Stomach (tissue), 9 donors: Measurements from ENCODE around the gene PRKCD. TPM values are rescaled to one million over a fixed set of nuclear protein-coding genes. Genes with fewer than 3 reads are reported as not detected.

ENCODE experiments used
- DNase-seq, 2 donors: peaks; one replicate each; pipeline versions ENCODE4 v3.0.0 to v3.0.0-alpha.2; 2013 to 2019
- H3K27ac ChIP-seq, 5 donors: fragments of 200-600 bp in 4 of 5; sonication (generic) in 4 of 5; one replicate each; pipeline ENCODE4 v1.5.1; 2013 to 2019; ENCODE audit warnings: mild to moderate bottlenecking in 1 of 5, moderate library complexity in 1 of 5
- H3K27me3 ChIP-seq, 3 donors: fragments of 200-600 bp; sonication (generic); one replicate each; pipeline ENCODE4 v1.5.1; 2017 to 2019; ENCODE audit warnings: mixed run types in 1 of 3
- H3K36me3 ChIP-seq, 4 donors: fragments of 200-600 bp; sonication (generic); 1 replicate in 3 of 4; 2 replicates in 1 of 4; pipeline ENCODE4 v1.5.1; 2016 to 2019
- H3K4me1 ChIP-seq, 4 donors: fragments of 200-600 bp; sonication (generic); one replicate each; pipeline ENCODE4 v1.5.1; 2016 to 2019
- H3K4me3 ChIP-seq, 4 donors: fragments of 200-600 bp; sonication (generic) in 3 of 4; one replicate each; pipeline ENCODE4 v1.5.1; 2016 to 2019; ENCODE audit warnings: mild to moderate bottlenecking in 1 of 4
- H3K9me3 ChIP-seq, 4 donors: fragments of 200-600 bp; sonication (generic); one replicate each; pipeline ENCODE4 v1.5.1; 2016 to 2019
- EP300 ChIP-seq: sonication (generic); formaldehyde crosslinking; IDR thresholded peaks from one replicate; pipeline ENCODE4 v1.6.1; 2017; ENCODE audit warnings: antibody characterized with exemption
- POLR2A ChIP-seq, 4 donors: fragments of 450-650 bp; IDR thresholded peaks; one replicate each; pipeline ENCODE4 v1.6.1; 2016; ENCODE audit warnings: antibody characterized with exemption in 4 of 4, control low read depth in 2 of 4, mild to moderate bottlenecking in 1 of 4, moderate library complexity in 1 of 4
- POLR2AphosphoS5 ChIP-seq, 3 donors: sonication (generic); formaldehyde crosslinking; IDR thresholded peaks; one replicate each; pipeline ENCODE4 v1.6.1; 2016; ENCODE audit warnings: antibody characterized with exemption in 3 of 3
- WGBS, 5 donors: extraction: QIAGEN DNeasy Blood & Tissue Kit in 3 of 5; methylation state at CpG; one replicate each; pipeline versions ENCODE4 v1.1.5 to v1.1.7; 2013 to 2018; 5-methylcytosine and 5-hydroxymethylcytosine counted together
- intact Hi-C: fragments of 100-400 bp; cut with DNase I; formaldehyde crosslinking; loops from one replicate; pipeline ENCODE4 v1.15.1; 2023; ENCODE audit warnings: low total_unique reads
- polyA plus RNA-seq, 3 donors: library from polyadenylated mRNA; stranded (reverse); fragments of 200-250 nt; gene quantifications; one replicate each; pipeline ENCODE4 v1.2.3, GENCODE V29; 2013
- total RNA-seq, 5 donors: library from RNA; depleted of rRNA; stranded (reverse); fragments of >200 nt; gene quantifications; one replicate each; pipeline versions ENCODE4 v1.1.0 to v1.2.3, GENCODE V29; 2014 to 2016
- TF ChIP-seq, protein P1 (sequence below), 7 experiments: fragments of 450-650 bp in 4 of 7; fragments of 200-600 bp in 3 of 7; sonication (generic) in 3 of 7; IDR thresholded peaks; one replicate each; pipeline ENCODE4 v1.5.1; 2016 to 2019; ENCODE audit warnings: antibody characterized with exemption in 7 of 7, control low read depth in 2 of 7, mild to moderate bottlenecking in 1 of 7
- donor health status: healthy with polysubstance abuse.
- donor health status: Bipolar disorder and iron deficiency.
- donor health status: healthy.

Gene PRKCD
- total and polyA plus RNA-seq, 8 donors, result 15.6 to 117 (median 37.2) TPM

- Histone ChIP-seq H3K4me3 (no peak overlapping the region), H3K27ac (no peak overlapping the region), H3K4me1 (peaks cover 21 to 32% (median 28%) of the 10 kb centered on the region in 4 donors), H3K9me3 (no peaks in the 10 kb centered on the region), H3K27me3 (no peaks in the 10 kb centered on the region), H3K36me3 (peaks cover 33 to 55% (median 48%) of the 10 kb centered on the region in 4 donors)
- intact Hi-C loops, result no loop called here
- 87 to 97% (median 95%) methylated on average over 2 of the region's 2 CpGs for WGBS, 5 donors
- TF ChIP-seq, protein P1, sequence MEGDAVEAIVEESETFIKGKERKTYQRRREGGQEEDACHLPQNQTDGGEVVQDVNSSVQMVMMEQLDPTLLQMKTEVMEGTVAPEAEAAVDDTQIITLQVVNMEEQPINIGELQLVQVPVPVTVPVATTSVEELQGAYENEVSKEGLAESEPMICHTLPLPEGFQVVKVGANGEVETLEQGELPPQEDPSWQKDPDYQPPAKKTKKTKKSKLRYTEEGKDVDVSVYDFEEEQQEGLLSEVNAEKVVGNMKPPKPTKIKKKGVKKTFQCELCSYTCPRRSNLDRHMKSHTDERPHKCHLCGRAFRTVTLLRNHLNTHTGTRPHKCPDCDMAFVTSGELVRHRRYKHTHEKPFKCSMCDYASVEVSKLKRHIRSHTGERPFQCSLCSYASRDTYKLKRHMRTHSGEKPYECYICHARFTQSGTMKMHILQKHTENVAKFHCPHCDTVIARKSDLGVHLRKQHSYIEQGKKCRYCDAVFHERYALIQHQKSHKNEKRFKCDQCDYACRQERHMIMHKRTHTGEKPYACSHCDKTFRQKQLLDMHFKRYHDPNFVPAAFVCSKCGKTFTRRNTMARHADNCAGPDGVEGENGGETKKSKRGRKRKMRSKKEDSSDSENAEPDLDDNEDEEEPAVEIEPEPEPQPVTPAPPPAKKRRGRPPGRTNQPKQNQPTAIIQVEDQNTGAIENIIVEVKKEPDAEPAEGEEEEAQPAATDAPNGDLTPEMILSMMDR (IDR thresholded peaks at IDR 0.05), result no peak
- TF ChIP-seq POLR2AphosphoS5 (IDR thresholded peaks at IDR 0.05), result no peak
- no peak for DNase-seq
These were observed 34.4 kb upstream of the PRKCD start for GRCh38 chr3:53126601-53127000.

DNA sequence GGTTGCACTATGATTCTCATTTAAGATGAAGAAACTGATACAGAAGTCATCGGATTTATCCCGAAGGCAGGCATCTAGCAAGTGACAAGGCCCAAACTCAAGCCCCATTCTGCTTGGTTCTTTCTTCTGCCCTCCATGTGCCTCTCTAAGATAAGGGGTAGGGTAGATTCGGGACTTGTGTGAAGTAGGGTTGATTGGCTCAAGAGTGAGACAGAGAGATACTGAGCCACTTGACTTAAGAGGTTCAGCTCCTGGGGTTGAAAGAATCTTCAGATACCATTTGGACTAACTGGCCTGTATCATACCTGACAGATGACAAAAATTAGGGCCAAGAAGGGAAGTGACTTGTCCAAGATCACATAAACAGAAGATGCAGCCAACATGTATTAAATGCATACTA lies 31.7 kb upstream of the PRKCD start:
- no peaks in the 10 kb centered on the region for H3K9me3 ChIP-seq
- TF ChIP-seq EP300 (no peak), POLR2A (IDR thresholded peaks at IDR 0.05) (no peak), POLR2AphosphoS5 (IDR thresholded peaks at IDR 0.05) (no peak)
- TF ChIP-seq, protein P1 (IDR thresholded peaks at IDR 0.05), result no peak
- H3K27me3 ChIP-seq, result no peaks in the 10 kb centered on the region
- peaks cover 21 to 39% (median 33%) of the 10 kb centered on the region in 4 donors for H3K4me1 ChIP-seq
- intact Hi-C loops, result no loop called here
- H3K27ac ChIP-seq, result peak overlapping the region; percentile 18 to 97 (median 91)
- H3K36me3 ChIP-seq, result peaks cover 13 to 28% (median 20%) of the 10 kb centered on the region in 4 donors
- DNase-seq, result no peak
- peak overlapping the region; percentile 76 to 98 (median 88) for H3K4me3 ChIP-seq
- WGBS, 5 donors, result 25 to 65% (median 45%) methylated on average over 3 of the region's 3 CpGs

DNA sequence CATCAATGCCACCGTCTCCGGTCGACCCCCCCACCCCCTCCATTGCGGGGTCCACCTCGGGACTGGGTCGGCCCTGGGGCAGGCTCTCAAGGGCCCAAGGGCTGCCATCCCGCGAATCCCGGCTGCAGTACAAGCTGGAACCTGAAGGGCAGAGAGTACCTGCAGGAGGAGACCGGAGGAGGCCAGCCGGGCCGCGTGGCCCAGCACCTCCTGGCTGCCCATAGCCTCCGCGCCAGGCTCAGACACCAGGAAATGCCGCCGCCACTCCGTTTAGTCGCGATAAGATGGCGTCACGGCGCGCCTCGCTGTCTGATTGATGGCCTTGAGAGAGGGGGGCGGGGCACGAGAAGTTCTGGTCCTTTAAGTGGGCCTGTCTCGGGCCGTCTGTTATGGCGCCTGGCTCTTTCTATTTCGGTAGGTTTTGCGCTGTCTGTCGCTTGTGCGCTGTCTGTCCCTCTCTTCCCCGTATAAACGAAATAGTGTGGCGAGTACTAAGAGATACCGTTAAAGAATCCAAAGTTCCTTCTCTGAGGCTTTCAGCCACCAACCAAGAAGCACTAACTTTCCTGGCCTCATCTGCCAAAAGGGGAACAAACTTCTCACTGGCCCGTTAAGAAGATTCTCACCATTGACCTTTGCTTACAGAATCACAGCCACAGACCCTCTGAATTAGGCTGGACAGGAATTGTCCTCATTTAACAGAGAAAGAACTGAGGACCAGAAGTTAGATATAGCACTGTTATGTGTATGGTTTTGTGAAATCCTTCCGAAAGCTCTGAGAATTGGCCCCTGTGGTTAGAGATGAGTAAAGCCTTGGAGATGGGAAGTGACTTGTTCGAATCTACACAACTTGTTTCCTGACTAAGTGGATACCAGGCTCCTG lies 30.6 kb upstream of the PRKCD start, which contains the start of gene RFT1:
TSS of gene RFT1 (minus strand) at position 257 of the 883 bp plus-strand sequence. CDS start at position 222, 35 bp downstream.
- peaks cover 2 to 17% (median 10%) of the 10 kb centered on the region in 4 donors for H3K36me3 ChIP-seq
- H3K4me3 ChIP-seq, result peak within 1 kb of the TSS; percentile 76 to 98 (median 88)
- WGBS, 5 donors, result 2 to 5% (median 3%) methylated on average over 22 to 41 of the region's 41 CpGs
- H3K27me3 ChIP-seq, result no peaks in the 10 kb centered on the region
- peak within 1 kb of the TSS; percentile 87 to 97 (median 91) for H3K27ac ChIP-seq
- TF ChIP-seq POLR2AphosphoS5 (IDR thresholded peaks at IDR 0.05) (peak; percentile 80 to 97 (median 87)), EP300 (no peak), POLR2A (IDR thresholded peaks at IDR 0.05) (peak in 1 of 4 donors; percentile 28)
- TF ChIP-seq, protein P1 (IDR thresholded peaks at IDR 0.05), result peak in 2 of 7 experiments; percentile 11 to 38
- intact Hi-C loops, result no loop called here
- DNase-seq, result peak; percentile 99 to 100
- H3K4me1 ChIP-seq, result peaks cover 25 to 47% (median 38%) of the 10 kb centered on the region in 4 donors
- no peaks in the 10 kb centered on the region for H3K9me3 ChIP-seq

- WGBS, 5 donors, result 70 to 81% (median 74%) methylated on average over 4 of the region's 4 CpGs
- Histone ChIP-seq H3K9me3 (no peaks in the 10 kb centered on the region), H3K36me3 (peaks cover 0 to 10% (median 3%) of the 10 kb centered on the region in 4 donors), H3K4me1 (peaks cover 25 to 47% (median 41%) of the 10 kb centered on the region in 4 donors), H3K27me3 (no peaks in the 10 kb centered on the region), H3K4me3 (peak overlapping the region; percentile 76 to 98 (median 88)), H3K27ac (peak overlapping the region; percentile 87 to 97 (median 91))
- TF ChIP-seq, protein P1 (IDR thresholded peaks at IDR 0.05), result no peak
- TF ChIP-seq POLR2AphosphoS5 (IDR thresholded peaks at IDR 0.05), result no peak
- no peak for TF ChIP-seq EP300
- no peak for TF ChIP-seq POLR2A (IDR thresholded peaks at IDR 0.05)
- intact Hi-C loops, result no loop called here
- DNase-seq, result no peak
These were observed 29.9 kb upstream of the PRKCD start for GRCh38 chr3:53131096-53131495.
